ENCODE measurements around the gene SLC50A1. TPM values are rescaled to one million over a fixed set of nuclear protein-coding genes. Genes with fewer than 3 reads are reported as not detected.

The SLC50A1 gene
- total RNA-seq, 1 donor from 2014 or later = 25.9 TPM

- H3K36me3 Mint-ChIP-seq = no peaks in the 10 kb centered on the region
- DNase-seq (ENCODE audit: low spot score in 2 of 2, unreplicated experiment in 2 of 2) = no peak
- H3K4me1 Mint-ChIP-seq = peaks cover 33% of the 10 kb centered on the region
- no peaks in the 10 kb centered on the region for H3K27me3 Mint-ChIP-seq (ENCODE audit: low read depth)
- TF ChIP-seq CTCF (IDR thresholded peaks at IDR 0.05; ENCODE audit: unreplicated experiment) = no peak
- peak overlapping the region; percentile 56 for H3K27ac Mint-ChIP-seq
- H3K4me3 Mint-ChIP-seq = no peak overlapping the region
- no peaks in the 10 kb centered on the region for H3K9me3 Mint-ChIP-seq
Measured at GRCh38 chr1:155092641-155093040, 43.0 kb upstream of the SLC50A1 start.

GRCh38 chr1:155093911-155094621 is 41.6 kb upstream of the SLC50A1 start:
- peak; percentile 59 to 74 for DNase-seq (ENCODE audit: low spot score in 2 of 2, unreplicated experiment in 2 of 2)
- no peak overlapping the region for H3K4me3 Mint-ChIP-seq
- H3K27me3 Mint-ChIP-seq (ENCODE audit: low read depth) = peaks cover 1% of the 10 kb centered on the region
- no peaks in the 10 kb centered on the region for H3K9me3 Mint-ChIP-seq
- peak overlapping the region; percentile 93 for H3K27ac Mint-ChIP-seq
- TF ChIP-seq CTCF (IDR thresholded peaks at IDR 0.05; ENCODE audit: unreplicated experiment) = peak; percentile 18
- peaks cover 33% of the 10 kb centered on the region for H3K4me1 Mint-ChIP-seq
- H3K36me3 Mint-ChIP-seq = no peaks in the 10 kb centered on the region

- no peaks in the 10 kb centered on the region for H3K9me3 Mint-ChIP-seq
- peak overlapping the region; percentile 33 for H3K27ac Mint-ChIP-seq
- DNase-seq (ENCODE audit: low spot score in 2 of 2, unreplicated experiment in 2 of 2) = no peak
- H3K36me3 Mint-ChIP-seq = no peaks in the 10 kb centered on the region
- H3K4me3 Mint-ChIP-seq = no peak overlapping the region
- H3K4me1 Mint-ChIP-seq = peaks cover 33% of the 10 kb centered on the region
- no peak for TF ChIP-seq CTCF (IDR thresholded peaks at IDR 0.05; ENCODE audit: unreplicated experiment)
- H3K27me3 Mint-ChIP-seq (ENCODE audit: low read depth) = peaks cover 1% of the 10 kb centered on the region
Measured at GRCh38 chr1:155094622-155094948, 41.1 kb upstream of the SLC50A1 start.

GRCh38 chr1:155099331-155099730 is 36.3 kb upstream of the SLC50A1 start:
- peaks cover 1% of the 10 kb centered on the region for H3K27me3 Mint-ChIP-seq (ENCODE audit: low read depth)
- no peak for DNase-seq (ENCODE audit: low spot score in 2 of 2, unreplicated experiment in 2 of 2)
- no peaks in the 10 kb centered on the region for H3K9me3 Mint-ChIP-seq
- no peak overlapping the region for H3K4me3 Mint-ChIP-seq
- H3K27ac Mint-ChIP-seq = no peak overlapping the region
- H3K36me3 Mint-ChIP-seq = no peaks in the 10 kb centered on the region
- no peak for TF ChIP-seq CTCF (IDR thresholded peaks at IDR 0.05; ENCODE audit: unreplicated experiment)
- peaks cover 12% of the 10 kb centered on the region for H3K4me1 Mint-ChIP-seq

GRCh38 chr1:155103325-155103724 is 32.3 kb upstream of the SLC50A1 start:
- Mint-ChIP-seq H3K36me3 (no peaks in the 10 kb centered on the region), H3K4me3 (no peak overlapping the region), H3K27me3 (ENCODE audit: low read depth) (peaks cover 4% of the 10 kb centered on the region), H3K27ac (no peak overlapping the region), H3K9me3 (no peaks in the 10 kb centered on the region), H3K4me1 (no peaks in the 10 kb centered on the region)
- no peak for DNase-seq (ENCODE audit: low spot score in 2 of 2, unreplicated experiment in 2 of 2)
- TF ChIP-seq CTCF (IDR thresholded peaks at IDR 0.05; ENCODE audit: unreplicated experiment) = no peak
